Stimulated activated CD8-positive, alpha-beta memory T cell treated with anti-CD3 and anti-CD28 coated beads, Interleukin-12 subunit alpha, Interleukin-12 subunit beta, amount 100 ng/mL, for 24 hours (primary cell): ENCODE results near the gene CCN5.
"Not testable (repeated sequence)": the region's sequence is repeated elsewhere in the genome, so short reads cannot be mapped to it uniquely, and the experiment has no call there.

ENCODE experiments used
- DNase-seq: peaks from one replicate; pipeline ENCODE4 v3.0.0-alpha.2; 2020; ENCODE audit errors: extremely low read depth

CCN5 gene

DNA sequence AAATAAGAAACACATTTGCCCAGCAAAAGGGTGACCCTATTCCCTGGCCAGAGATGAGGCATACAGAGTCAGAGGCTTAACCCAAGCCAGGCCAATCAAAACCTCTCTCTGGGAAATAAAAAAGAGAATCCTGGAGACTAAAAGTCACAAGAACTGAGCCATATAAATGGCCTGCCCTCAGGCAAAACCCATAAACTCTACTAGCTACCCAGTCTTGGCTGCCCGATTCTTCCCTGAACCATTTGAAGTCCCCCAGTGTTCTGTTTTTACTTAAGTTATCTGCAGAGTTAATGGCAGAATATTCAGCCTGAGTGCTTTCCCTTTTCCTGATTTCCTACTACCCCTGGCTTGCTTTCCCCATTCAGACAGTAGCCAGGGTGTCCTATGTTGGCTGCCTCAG, 44.4 kb downstream of the CCN5 start:
- no peak for DNase-seq

DNA sequence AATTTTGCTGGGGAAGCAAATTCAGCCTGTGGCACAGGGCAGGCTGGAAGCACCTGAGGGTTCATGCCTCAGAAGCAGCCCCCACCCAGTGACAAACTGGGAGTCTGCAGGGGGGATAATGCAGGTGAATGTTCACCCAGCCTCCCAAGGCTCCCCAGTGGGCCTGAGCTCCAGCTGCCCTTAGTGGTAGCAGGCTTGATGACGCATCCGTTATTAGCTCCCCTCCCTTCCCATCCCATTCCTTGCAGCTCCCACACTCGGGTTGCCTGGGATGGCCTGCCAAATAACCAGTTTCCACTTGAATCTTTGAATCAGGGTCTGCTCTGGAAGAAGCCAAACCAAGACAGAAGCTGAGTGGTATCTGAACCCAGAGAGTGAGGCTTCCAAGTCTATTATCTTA, 46.3 kb downstream of the CCN5 start:
- no peak for DNase-seq

DNA sequence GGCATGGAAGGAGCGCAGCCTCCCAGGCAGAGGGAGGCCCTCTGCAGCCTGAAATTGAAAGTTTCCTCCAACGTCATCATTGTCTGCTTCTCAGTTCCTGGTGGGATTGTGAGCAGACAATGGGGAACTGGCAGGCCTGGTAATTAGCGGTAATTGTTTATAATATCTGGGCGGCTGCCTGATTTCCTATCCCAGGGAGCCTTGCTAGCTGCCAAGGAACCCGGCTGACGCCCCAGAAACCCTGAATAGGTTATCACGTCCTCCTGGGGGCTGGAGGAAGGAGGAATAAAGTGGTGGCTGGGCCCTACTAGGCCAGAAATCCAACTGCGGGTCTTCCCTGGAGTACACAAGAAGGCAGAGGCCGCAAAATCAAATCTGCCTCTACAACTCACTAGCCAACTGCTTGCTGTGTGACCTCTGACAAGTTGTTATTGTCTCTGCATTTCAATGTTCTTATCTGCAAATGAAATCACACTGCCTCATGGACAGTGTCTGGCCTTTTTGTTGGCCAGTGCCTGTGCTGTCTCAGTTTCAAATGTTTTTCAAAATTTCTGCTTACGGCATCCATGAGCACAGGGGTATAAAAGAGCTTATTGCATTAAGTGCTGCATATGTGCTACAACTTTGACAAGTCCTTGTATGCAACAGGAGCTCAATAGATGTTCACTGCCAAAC, 47.4 kb downstream of the CCN5 start:
- no peak for DNase-seq

DNA sequence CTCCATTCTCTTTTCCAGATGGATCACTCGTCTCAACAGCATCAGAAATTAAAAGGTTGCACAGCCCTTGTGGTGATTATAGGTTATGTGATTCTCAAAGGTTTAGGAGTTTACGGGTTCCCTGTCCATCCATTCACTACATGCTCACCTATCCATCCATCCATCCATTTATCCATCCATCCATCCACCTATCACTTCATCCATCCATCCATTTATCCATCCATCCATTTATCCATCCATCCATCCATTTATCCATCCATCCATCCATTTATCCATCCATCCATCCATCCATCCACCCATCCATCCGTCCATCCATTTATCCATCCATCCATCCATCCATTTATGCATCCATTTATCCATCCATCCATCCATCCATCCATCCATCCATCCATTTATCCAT, 48.6 kb downstream of the CCN5 start:
- DNase-seq: not testable (repeated sequence)

DNA sequence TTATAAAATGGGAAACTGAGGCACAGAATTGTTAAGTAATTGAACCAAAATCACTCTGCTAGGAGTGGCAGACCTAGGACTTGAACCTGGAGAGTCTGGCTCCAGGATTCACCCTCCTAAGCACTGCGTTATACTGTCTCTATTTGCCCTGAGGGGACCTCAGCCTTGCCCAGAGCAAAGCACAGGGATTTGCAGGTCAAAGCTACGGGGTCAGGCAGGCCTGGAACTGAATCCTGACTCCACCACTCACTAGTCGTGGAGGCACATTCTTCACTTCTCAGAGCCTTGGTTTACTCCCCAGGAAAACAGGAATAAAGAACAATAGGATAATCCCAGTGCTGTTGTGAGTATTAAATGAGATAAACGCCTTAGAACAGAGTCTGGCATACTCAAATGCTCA, 49.9 kb downstream of the CCN5 start:
- DNase-seq: no peak

DNA sequence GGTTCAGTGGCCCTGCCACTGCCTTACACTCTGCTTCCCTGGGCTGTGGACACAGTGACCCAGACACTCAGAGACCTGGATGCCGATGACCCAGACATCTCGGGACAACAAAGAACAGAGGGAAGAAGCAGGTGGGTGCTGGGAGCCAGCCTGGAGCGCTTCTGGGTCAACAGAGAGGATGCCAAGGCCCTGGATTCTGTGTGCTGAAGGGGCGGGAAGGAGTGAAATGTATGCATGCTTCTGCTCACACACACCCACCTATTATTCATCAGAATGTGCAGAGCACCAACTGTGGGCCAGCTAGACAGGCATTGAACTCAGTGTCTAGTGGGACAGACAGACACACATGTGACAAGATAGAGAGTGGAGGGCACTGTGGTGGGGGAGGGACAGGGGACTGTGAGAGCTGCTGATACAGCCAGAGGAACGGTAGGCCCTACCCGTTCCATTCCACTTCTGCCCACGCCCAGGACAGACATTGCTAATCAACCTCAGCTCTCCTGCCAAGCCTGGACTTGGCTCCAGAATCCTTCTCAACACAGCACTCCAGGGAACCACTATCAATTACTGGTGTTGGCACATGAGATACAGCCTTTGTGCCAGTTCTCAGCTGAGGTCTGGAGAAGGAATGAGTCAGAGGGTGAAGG, 50.7 kb downstream of the CCN5 start:
- no peak for DNase-seq

DNA sequence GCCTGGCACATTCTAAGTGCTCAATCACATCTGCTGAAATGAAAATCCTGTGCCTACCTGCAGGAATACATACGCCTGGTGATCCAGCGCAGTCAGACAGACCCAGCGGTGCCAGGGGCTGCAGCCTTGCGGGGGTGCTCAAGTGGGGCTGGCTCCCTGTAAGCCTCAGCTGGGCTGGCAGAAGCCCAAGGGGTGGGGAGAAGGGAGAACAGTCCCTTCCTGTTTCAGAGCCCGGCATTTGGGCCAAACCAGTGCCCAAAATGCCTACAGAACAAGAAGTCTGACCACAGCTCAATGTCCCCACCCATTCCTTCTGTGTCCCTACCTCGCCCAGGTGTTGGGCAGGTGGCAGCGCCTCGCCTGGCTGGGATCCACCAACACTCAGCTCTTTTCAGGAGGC, 53.1 kb downstream of the CCN5 start:
- no peak for DNase-seq

DNA sequence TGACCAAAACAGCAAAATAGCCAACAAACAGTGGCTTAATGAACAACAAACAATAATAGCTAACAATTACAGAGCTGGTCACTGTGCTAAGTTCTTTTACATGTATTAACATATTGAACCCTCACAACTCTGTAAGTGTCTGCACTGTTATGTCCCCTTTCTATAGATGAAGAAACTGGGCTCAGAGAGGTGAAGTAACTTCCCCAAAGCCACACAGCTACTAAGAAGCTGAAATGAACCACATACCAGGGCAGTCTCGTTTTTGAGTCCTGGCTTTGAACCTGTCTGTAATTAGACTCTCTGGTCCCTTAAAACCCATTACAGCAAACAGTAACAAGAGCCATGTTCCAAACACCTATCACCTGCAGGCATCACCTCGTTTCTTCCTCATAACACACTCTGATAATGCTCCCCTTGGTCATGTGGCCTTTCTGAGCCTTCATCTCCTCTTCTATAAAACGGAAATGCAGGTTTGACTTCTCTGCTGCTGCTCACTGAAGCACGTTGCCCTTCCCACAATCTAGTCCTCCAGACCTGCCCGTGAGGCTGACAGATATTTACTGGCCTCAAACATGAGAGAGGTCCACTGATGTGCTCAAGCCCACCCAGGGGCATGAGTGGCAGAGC, 53.8 kb downstream of the CCN5 start:
- no peak for DNase-seq

DNA sequence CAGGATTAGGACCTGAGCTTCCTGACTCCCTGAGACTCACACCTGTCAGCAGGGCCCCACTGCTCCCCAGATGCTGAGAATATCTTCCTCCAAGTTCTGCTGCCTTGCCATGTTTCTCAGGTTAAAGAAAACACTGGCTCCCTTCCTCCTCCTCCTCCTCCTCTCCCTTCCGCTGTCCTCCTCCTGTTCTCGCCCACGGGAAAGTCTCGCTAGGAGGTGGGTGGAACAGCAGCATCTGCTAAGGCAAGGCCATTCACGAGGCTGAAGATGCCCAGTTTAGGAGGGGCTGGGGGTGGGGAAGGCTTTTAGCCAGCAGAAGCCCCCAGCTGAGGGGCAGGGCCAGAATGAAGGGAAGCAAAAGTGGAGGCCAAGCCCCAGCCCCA, 54.3 kb downstream of the CCN5 start:
- no peak for DNase-seq

DNA sequence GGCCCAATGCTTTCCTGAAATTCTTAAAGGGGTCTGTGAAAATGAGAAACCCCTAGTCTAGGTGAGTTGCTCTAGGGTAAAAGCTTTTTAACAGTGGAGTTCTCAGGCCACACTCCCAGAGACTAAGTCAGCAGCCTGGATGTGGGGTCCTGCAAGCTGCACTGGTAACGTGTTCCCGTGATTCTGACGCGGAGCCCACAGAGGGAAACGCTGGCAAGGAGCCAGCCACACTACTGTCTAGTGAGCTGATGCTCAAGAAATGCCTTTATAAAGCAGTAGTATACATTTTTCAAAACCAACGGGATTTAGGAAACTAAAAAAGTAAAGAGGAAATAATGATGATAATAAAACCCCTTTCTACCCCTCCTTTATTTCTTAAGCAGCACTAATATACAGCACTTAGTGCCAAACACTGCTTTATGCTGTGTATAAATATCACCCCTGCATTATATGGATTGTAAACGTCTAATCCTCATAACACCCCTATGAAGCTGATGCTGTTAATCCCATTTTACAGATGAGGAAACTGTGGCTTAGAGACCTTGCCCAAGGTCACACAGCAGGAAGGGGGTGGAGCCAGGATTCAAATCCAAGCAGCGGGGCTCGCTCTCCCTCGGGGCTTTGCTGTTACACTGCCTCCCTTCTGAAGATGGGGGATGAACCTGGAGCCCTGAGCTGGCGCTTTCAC, 55.5 kb downstream of the CCN5 start:
- DNase-seq: no peak

DNA sequence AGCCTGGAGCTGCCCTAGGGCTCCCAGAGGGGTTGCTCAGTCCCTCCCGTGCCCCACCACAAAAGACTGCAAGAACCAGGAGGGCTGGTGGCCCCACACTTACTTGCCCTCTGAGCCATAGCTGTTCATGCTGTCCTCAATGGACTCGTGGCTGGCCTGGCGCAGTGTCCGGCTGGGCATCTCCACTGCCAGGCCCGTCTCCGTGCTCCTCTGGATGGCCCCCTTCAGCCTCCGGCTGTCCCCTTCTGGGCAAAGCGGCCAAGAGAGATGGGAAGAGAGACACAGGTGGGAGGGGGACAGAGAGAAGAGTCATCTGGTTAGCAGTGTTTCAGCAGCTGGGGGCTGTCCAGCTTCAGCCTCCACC, 56.0 kb downstream of the CCN5 start:
- no peak for DNase-seq

DNA sequence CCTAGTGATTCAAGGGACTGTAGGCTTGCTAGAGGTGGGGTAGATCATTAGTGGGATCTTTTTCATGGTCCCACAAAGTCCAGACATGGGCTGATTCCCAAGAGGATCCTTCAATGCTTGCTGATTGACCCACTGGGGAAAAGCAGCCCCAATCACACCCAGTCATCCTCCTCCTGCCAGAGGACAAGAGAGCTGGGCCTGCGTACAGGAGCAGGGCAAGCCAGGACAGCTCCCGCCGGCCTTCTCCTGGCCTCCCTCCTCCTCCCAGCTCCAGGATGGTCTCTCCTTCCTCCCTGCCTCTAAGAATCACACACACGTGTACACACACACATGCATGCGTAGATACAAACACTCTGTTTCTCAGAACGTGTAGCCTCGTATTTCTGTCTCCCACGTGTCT, 57.5 kb downstream of the CCN5 start:
- DNase-seq: no peak

DNA sequence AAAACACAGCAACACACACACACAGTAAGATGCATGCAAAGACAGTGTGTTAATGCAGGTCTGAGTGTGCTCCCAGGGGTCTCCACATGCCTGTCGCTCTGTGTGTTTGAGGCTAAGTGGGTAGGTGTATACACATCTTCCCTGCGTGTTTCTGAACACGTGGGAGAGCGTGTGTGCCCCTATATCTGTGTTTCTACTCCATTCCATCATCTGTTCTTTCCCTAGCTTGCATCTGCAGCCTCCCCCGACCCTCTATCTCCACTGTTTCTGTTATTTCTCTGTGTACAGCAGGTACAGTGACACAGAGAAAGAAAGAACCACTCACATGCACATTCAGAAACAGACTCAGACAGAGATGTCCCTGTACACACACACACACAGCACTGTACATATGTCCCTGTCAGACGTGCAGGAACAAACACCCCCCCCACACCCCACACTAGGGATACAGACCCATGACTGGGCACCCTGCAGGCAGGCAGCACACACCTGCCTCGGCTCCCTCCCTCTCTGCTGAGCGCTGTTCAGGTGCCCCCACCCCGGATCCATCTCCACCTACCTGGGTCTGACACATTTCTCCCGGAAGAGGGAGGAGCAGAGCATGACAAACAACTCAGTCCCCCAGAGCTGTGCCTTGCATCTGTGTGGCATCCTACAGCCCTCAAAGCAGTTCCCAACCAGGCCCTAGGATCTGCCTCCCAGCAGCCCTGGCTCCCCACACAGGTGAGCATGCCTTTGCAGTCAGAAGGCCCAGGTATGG, 58.1 kb downstream of the CCN5 start:
- DNase-seq: no peak

DNA sequence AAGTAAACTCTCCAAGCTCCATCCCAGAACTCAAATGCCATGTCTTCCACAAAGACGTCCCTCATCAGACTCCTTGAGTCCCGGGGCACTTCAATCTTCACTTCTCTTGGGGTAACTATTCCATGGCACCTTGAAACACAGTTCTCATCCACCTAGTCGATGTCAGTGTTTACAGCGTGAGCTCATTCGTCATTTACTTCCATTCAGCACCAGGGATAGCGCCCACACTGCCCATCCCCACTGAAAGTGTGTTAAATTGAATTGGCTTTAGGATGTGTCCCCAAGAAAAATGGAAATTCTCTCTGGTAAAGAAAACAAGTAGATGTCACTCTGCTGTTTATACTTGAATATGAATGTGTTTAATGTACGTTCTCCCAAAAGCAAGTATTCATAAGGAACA, 61.8 kb downstream of the CCN5 start:
- DNase-seq: no peak
